Stimulated activated CD8-positive, alpha-beta memory T cell treated with anti-CD3 and anti-CD28 coated beads, Interleukin-7, amount 100 ng/mL, for 4 hours (primary cell): ENCODE measurements around the gene FASLG.
"Not testable (repeated sequence)": the region's sequence is repeated elsewhere in the genome, so short reads cannot be mapped to it uniquely, and the experiment has no call there.

ENCODE experiments used
- DNase-seq, 2 donors: peaks; one replicate each; pipeline ENCODE4 v3.0.0-alpha.2; 2020; ENCODE audit warnings: low read depth in 2 of 2

Gene FASLG, protein sequence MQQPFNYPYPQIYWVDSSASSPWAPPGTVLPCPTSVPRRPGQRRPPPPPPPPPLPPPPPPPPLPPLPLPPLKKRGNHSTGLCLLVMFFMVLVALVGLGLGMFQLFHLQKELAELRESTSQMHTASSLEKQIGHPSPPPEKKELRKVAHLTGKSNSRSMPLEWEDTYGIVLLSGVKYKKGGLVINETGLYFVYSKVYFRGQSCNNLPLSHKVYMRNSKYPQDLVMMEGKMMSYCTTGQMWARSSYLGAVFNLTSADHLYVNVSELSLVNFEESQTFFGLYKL

GRCh38 chr1:172658871-172659453, at the start of gene FASLG:
Gene FASLG, plus strand, starts transcription at chr1:172659103. Its CDS starts 99 bp downstream, at chr1:172659202.
- DNase-seq: peak; percentile 64 to 70

DNA sequence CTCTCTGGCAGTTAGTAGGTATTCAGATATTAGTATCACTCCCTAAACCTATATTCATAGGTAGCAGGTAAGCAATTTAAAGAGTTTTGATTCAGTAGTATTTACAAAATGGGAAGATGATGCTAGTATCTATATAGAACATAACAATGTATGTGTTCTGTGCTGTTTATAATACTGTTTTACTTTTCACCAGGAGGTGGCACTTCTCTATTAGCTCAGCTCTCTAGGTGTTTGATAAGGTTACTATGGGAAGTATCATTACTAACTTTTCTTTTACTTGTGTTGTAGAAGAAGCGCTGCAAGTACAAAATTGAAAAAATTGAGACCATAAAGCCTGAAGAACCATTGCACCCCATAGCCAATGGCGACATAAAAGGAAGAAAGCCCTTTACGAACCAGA, 49.4 kb upstream of the FASLG start:
- DNase-seq: no peak

DNA sequence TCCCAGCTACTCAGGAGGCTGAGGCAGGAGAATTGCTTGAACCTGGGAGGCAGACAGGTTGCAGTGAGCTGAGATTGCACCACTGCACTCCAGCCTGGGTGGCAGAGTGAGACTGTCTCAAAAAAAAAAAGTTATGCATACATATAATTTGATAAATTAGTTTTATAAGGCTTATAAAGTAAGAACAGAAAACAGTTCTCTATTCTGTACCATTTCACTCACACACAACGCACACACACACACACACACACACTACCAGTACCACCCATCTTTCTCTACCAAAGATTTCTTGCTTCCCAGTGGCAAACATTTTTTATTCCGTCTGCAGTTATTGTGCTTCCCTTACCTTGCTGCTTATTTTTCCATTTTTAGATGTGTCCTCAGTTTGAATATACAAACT, 46.4 kb upstream of the FASLG start:
- DNase-seq: no peak

DNA sequence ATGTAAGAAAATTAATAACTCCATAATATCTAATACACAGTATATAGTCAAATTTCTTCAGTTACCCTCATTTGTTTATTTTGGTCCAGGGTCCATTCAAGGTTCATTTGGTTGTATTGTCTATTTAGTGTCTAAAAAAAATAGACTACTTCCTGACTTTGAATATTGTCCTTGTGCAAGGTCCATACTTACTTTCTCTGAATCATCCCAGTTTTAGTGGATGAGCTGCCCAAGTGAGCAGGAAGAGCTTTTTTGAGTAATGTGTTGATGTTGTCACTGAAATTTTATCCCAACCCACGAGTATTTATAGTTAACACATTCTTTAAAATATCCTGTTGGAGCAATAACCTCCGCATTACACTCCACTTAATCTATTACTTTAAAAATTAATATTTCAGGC, 45.6 kb upstream of the FASLG start:
- DNase-seq: no peak

- no peak for DNase-seq
Observed at GRCh38 chr1:172616195-172616594, 42.7 kb upstream of the FASLG start.

- DNase-seq: no peak
Observed at GRCh38 chr1:172616636-172617035, 42.3 kb upstream of the FASLG start.

- not testable (repeated sequence) for DNase-seq
Observed at GRCh38 chr1:172620603-172621002, 38.3 kb upstream of the FASLG start.

DNA sequence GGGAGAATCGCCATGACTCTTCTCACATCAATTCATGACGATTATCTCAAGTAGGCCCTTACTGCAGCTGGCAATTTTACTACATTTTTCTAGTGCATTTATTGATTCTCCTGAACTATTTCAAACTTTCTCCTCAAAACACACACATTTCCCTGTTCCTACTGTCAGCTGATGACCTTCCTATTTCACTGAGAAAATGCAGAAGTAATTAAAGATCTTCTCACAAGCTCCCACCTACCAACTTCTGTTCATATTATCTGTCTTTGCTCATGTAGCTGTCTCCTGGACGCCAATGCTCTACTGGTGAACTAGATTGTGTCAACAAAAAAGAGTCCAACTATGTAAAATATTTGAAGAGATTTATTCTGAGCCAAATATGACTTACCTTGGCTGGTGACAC, 36.4 kb upstream of the FASLG start:
- no peak for DNase-seq

- no peak for DNase-seq
Observed at GRCh38 chr1:172623748-172624147, 35.2 kb upstream of the FASLG start.

DNA sequence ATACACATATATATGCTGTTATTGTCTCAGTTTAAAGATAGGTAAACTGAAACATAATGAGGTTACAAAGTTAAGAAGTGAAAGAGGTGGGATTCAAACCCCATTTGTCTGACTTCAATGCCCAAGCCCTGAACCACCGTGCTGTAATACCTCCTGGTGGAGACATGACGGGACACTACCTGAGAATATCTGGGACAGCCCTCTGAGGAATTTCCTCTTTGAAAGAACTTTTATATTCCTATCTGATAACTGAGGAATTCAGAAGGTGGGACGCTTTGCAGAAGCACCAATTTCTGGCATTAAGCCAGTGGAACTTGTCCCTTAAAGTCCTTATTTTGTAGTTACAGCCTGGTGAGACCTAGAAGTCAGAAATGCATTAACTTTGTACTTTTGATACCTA, 32.1 kb upstream of the FASLG start:
- DNase-seq: no peak

DNA sequence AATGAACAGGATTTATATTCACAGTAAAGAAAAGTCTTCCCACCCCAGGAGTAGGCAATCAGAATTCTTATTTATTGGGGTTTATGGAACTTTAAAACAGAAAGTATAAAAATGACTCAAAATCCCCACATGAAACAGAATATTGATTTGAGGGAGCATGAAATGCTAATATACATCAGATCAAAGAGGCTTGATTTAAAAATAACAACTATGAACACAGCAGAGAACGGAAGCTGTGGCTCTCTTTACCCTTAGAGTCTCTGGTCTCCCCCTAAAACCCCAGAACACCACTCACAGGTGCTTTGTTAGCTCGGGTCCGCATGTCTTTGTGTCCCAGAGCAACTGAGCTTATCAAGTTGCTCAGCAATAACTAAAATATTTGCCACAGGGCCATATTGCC, 31.2 kb upstream of the FASLG start:
- DNase-seq: no peak

DNA sequence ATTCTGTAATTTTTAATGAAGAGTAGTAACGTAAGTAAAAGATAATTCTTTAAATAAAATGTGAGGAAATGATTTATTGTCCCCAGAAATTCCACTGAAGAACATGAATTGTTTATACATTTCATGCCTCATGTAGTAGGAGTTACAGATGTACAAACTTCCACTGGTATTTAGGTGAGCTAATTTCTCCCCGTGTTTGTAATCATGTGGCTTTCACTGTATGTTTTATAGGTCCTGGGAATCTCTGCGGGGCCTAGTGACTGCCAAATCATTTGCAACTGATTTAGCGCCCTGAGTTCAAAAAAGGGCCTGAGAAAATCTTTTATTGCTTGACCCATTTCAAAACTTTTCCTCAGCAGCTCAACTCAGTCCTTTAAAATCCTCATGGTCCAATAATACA, 30.5 kb upstream of the FASLG start:
- DNase-seq: no peak

- DNase-seq: no peak
Observed at GRCh38 chr1:172629170-172629569, 29.7 kb upstream of the FASLG start.

GRCh38 chr1:172629638-172630037, 29.3 kb upstream of the FASLG start:
- no peak for DNase-seq

GRCh38 chr1:172630056-172630818, 28.7 kb upstream of the FASLG start:
- DNase-seq: no peak

DNA sequence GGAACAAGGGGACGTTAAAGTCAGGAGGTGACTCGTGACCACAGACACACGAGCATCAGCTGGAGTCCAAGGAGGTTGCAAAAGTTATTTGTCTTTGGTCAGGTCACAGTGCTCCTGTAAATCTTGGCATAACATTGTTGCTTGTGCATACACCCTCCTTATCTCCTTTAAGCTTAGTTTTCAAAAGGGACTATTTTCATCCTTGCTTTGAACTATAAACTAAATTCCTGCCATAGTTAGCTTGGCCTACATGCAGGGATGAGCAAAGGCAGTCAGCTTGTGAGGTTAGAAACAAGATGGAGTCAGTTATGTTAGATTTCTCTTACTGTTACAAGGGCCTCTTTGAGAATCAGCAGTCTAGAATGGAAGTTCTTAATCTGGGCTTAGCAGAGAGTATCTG, 28.0 kb upstream of the FASLG start:
- DNase-seq: no peak

GRCh38 chr1:172637522-172637921, 21.4 kb upstream of the FASLG start:
- DNase-seq: peak; percentile 10 to 37

GRCh38 chr1:172638249-172638648, 20.7 kb upstream of the FASLG start:
- no peak for DNase-seq

- DNase-seq: peak; percentile 70 to 73
Observed at GRCh38 chr1:172638885-172639831, 19.7 kb upstream of the FASLG start.

GRCh38 chr1:172640111-172640510, 18.8 kb upstream of the FASLG start:
- no peak for DNase-seq

DNA sequence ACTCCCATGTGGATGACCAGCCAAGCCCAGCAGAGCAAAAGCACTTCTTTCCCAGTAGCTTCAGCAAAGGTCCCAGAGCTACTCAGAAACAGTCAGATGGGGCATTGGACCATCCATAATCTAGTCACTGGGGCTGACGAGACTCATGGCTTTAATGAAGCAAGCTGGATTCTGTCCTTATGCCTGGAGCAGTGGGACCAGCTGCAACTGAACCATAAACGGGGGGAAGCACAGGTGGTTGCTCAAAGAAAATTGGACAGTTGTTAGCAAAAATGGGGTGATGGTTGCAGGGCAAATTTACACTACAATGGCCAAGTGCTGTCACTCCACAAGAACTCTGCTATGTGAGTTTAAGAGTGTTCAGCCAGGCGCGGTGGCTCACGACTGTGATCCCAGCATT, 17.4 kb upstream of the FASLG start:
- no peak for DNase-seq

DNA sequence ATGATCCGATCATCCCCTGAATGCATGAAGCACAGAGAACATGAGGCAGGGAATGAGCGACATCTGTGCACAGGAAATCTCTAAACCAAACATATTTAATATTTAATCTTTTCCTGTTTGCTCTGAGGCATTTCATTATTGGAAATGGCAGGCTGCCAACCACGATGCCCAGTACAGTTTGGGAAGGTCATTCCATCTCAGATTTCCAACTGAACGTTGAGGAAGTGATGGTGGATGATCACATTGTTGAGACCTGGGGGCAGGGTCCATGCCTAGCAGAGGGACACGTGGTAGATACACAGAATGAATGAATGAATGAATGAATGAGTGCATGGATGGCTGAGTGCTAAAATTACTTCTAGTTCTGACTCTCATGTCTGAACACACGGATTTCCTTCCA, 15.9 kb upstream of the FASLG start:
- no peak for DNase-seq
